Globus pallidus (tissue), 1 donor: ENCODE results near the gene ZNF581.

Source experiments
- DNase-seq: peaks from one replicate; pipeline ENCODE4 v3.0.0-alpha.2; 2015; ENCODE audit warnings: low spot score

The ZNF581 gene

GRCh38 chr19:55611300-55611982 lies 32.0 kb upstream of the ZNF581 start:
- no peak for DNase-seq

GRCh38 chr19:55611983-55612645 lies 31.3 kb upstream of the ZNF581 start:
- DNase-seq: no peak

GRCh38 chr19:55613396-55613795 lies 30.1 kb upstream of the ZNF581 start:
- no peak for DNase-seq

GRCh38 chr19:55613930-55614710 lies 29.3 kb upstream of the ZNF581 start:
- DNase-seq: no peak

- DNase-seq: no peak
Measured at GRCh38 chr19:55614711-55615542, 28.5 kb upstream of the ZNF581 start.

- no peak for DNase-seq
Measured at GRCh38 chr19:55615543-55616394, 27.7 kb upstream of the ZNF581 start.

- DNase-seq: no peak
Measured at GRCh38 chr19:55616395-55616875, 27.0 kb upstream of the ZNF581 start.

GRCh38 chr19:55617426-55617825 lies 26.0 kb upstream of the ZNF581 start:
- no peak for DNase-seq

- DNase-seq: no peak
Measured at GRCh38 chr19:55618426-55618825, 25.0 kb upstream of the ZNF581 start.

- no peak for DNase-seq
Measured at GRCh38 chr19:55619286-55619685, 24.2 kb upstream of the ZNF581 start.

GRCh38 chr19:55620410-55621204 lies 22.8 kb upstream of the ZNF581 start:
- no peak for DNase-seq

GRCh38 chr19:55621205-55621672 lies 22.2 kb upstream of the ZNF581 start:
- no peak for DNase-seq

- DNase-seq: no peak
Measured at GRCh38 chr19:55621673-55622231, 21.7 kb upstream of the ZNF581 start.

GRCh38 chr19:55622242-55622969 lies 21.0 kb upstream of the ZNF581 start:
- no peak for DNase-seq

GRCh38 chr19:55623130-55623529 lies 20.3 kb upstream of the ZNF581 start:
- no peak for DNase-seq

GRCh38 chr19:55623561-55623960 lies 19.9 kb upstream of the ZNF581 start:
- DNase-seq: no peak

- peak; percentile 88 for DNase-seq
Measured at GRCh38 chr19:55624109-55625003, 19.1 kb upstream of the ZNF581 start, which contains the start of gene ZNF784. Gene ZNF784 (minus strand): TSS chr19:55624566. CDS start chr19:55624561, 5 bp downstream.

GRCh38 chr19:55625004-55625326 lies 18.5 kb upstream of the ZNF581 start:
- DNase-seq: no peak
